GM21576 (cell line): ENCODE data around the gene CRY1.

Source experiments
- ATAC-seq: cut with Tn5 transposase; IDR thresholded peaks from one replicate; pipeline ENCODE4 v1.9.1; 2021; ENCODE audit warnings: mild to moderate bottlenecking, moderate library complexity; ENCODE audit not compliant: unreplicated experiment

CRY1 gene

DNA sequence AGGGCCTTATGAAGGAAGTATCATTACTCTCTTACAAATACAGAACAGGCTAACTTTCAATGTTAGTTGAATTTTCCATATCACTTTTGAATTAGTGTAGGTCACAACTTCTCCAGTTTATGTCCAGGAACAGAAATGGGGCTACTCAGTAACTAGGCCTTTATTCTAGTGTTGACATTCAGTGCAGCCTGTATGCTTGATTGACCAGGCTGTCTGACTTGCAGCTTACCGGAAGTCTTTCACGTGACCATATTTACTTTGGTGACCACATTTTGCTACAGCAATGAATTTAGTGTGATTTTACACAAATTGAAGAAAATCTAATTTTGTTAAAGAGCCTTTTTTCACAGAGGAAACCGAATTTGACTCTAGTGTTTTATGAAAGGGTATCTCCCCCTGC is 118.8 kb downstream of the CRY1 start:
- ATAC-seq, result peak; percentile 85

GRCh38 chr12:106973545-106973944 is 119.8 kb downstream of the CRY1 start:
- ATAC-seq, result no peak

GRCh38 chr12:106971065-106971464 is 122.3 kb downstream of the CRY1 start:
- ATAC-seq, result no peak

DNA sequence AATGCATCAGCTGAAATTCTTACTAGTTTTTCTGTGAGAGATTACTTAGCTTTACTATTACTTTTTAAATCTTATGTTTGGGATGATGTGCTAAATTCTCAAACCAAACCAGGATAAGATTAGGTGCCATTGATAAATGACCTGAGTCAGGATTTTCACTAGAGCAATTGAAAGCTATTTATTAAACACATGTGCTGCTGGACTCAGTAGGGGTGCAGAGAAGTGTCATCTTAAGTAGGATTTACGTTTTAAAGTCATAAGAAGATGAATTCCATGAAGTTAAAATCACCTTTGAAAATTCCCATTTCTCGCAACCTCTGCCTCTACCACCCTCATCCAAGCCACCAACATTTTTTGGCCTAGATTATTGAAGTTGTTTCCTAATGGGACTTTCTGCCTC is 128.8 kb downstream of the CRY1 start:
- no peak for ATAC-seq

GRCh38 chr12:106962286-106962685 is 131.1 kb downstream of the CRY1 start:
- no peak for ATAC-seq

DNA sequence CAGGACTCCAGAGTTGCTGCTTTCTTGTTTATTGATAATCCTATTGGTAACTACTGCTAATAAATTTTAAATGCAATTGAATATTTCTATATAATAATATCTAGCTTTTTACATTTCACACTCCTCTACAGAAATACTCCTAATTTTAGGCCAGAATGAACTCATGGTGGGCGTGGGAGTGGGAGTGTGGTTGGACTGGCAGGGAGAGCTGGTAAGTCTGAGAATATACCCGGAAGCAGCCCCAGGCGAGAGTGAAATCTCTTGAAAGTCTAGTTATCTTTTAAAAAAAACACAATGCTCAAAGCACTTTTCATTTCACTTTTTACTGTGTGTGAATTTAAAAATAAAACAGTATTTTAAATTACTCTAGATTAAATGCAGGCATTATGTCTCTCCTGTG is 132.9 kb downstream of the CRY1 start:
- no peak for ATAC-seq

GRCh38 chr12:106957583-106957982 is 135.8 kb downstream of the CRY1 start:
- ATAC-seq, result no peak

DNA sequence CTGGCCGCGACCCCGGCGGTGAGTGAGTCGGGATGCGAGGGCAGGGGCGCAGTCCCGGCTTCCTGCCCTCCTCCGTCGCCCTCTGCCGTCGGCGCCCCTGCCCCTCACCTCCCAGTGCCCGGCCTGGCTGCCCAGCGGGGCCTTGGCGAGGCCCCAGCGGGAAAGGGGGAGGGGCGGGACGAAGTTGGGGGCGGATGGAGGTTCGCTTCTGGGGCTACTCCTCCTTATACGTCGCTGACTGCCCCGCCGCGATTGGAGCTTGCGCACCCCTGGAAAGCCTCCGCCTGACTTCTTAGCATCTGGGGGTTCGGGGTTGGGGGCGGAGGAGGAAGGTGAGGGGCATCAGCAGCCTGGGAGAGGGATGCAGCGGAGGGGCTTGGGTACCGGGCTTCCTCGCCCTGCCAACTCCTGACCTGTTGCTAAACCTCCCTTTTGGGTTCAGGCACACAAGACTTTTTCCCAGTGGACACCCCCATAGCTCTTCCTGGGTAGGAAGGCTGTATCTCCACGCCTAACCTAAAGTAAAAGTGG is 137.2 kb downstream of the CRY1 start:
- peak; percentile 36 for ATAC-seq

- ATAC-seq, result peak; percentile 71
These were observed 137.8 kb downstream of the CRY1 start, which contains the start of gene TMEM263 for GRCh38 chr12:106955377-106956047. Gene TMEM263, plus strand, starts transcription at chr12:106955907. Its CDS starts 11,210 bp downstream, at chr12:106967117.

DNA sequence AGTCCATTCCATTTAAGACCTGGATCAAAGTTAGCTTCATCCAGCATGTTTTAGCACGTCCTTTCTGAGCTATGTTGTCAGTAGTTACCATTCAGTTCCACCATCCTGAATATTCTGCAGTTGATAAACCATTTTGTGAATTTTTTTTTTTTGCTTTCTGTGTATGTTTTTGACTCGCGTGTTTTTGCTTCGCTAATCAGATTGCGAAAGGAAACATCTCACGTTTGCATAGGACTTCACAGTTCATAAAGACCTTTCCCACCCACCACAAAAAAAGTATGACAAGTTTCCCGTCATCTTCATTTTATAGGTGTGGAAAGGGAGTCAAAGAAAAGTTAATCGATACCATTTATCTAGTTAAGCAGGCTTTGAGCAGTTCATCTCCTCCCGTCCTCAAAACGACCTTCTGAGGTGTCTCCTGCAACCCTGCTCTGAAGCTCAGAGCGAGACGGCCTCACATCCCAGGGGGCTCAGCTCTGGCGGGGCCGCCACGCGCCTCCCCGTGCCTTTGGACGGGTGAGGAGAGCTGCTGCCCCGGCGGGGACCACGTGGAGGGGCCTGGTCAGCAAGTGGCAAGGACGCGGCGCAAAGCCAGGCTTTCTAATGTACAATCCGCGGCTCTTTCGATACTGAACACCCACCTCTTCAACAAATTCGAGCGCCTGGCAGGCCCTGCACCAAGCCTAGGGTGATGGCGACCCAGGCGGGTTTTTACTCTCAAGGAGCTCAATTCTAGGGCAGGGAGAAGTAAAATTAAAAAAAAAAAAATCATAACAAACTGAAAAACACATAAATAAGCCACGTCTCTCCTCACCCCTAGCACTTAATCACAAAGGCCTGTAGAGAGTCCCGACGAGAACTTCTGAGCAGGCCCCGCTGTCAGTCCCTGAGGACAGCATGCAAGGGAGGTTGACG is 138.6 kb downstream of the CRY1 start:
- ATAC-seq, result no peak

- ATAC-seq, result no peak
These were observed 139.7 kb downstream of the CRY1 start for GRCh38 chr12:106953352-106954250.

DNA sequence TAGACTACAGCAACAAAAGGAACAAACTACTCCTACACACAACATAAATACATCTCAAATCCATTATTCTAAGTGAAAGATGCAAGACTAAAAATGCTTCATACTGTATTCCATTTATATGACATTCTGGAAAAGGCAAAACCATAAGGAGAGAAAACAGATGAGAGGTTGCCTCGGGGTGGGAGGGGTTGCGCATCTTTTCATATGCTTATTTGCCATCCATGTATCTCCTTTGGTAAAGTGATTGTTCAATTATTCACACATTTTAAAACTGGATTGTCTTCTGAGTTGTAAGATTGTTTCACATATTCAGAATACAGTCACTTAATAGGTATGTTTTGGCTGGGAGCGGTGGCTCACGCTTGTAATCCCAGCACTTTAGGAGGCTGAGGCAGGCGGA is 142.8 kb downstream of the CRY1 start:
- no peak for ATAC-seq

DNA sequence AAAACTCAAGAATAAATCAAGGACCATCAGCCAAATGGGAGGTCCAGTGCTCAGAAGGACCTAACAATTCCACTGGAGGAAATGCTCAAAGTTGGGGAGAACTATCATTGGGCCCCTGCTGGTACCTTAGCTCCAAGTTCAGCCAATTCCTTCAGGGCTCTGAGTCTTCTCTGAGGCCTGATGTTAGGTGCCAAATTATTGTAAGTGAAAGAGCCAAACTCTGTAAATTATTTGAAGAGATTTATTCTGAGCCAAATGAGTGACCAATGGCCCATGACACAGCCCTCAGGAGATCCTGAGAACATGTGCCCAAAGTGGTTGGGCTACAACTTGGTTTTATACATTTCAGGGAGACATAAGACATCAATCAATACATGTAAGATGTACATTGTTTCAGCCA is 145.9 kb downstream of the CRY1 start:
- ATAC-seq, result no peak

DNA sequence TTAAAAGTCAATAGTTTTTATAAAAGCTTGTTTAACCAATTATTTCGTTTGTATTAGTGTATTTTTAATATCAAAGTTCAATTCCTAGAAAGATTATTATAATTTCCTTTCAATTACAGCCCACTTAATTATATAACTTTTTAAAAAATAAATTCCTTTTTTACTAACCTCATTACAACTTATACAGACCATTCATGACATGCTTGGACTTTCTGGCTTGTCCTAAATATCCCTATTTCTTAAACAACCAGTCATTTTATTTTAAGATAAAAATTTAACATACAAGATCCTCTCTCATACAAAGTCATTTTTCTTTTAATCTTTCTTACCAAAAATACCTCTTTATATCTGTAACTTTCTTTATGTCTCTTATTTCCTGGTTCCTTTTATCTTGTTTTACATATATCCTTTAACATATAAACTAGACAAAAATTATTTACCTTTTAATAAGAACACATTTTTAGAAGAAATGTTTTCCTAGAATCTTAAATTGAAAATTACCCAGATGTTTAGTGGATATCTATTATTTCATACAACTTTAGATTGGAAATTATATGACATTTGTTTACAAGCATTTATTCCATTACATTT is 148.0 kb downstream of the CRY1 start:
- ATAC-seq, result no peak

DNA sequence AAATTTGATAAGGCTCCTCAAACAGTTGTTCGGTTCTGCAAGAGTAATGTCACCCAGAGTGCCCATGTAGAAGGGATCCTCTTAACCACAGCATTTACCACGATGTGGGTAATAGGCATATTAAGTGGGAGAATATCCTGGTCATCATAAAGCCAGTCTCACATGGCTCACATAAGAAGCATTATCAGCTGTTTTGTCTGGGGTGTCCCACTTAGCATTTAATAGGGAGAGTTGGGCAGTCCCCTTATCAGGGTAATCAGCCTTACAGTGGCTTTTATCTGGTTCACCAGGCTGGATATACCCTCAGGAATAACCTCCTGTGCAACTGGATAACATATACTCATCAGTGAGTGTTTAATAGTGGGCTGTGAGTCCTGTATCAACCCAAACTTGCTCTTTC is 150.6 kb downstream of the CRY1 start:
- no peak for ATAC-seq

GRCh38 chr12:106941481-106942156 is 151.7 kb downstream of the CRY1 start:
- no peak for ATAC-seq
